Measurements from ENCODE around the gene PTBP1. TPM values are rescaled to one million over a fixed set of nuclear protein-coding genes. Genes with fewer than 3 reads are reported as not detected.

PTBP1 gene
- total and polyA plus RNA-seq, 2 experiments from 2014 or later, result 178 to 219 TPM

DNA sequence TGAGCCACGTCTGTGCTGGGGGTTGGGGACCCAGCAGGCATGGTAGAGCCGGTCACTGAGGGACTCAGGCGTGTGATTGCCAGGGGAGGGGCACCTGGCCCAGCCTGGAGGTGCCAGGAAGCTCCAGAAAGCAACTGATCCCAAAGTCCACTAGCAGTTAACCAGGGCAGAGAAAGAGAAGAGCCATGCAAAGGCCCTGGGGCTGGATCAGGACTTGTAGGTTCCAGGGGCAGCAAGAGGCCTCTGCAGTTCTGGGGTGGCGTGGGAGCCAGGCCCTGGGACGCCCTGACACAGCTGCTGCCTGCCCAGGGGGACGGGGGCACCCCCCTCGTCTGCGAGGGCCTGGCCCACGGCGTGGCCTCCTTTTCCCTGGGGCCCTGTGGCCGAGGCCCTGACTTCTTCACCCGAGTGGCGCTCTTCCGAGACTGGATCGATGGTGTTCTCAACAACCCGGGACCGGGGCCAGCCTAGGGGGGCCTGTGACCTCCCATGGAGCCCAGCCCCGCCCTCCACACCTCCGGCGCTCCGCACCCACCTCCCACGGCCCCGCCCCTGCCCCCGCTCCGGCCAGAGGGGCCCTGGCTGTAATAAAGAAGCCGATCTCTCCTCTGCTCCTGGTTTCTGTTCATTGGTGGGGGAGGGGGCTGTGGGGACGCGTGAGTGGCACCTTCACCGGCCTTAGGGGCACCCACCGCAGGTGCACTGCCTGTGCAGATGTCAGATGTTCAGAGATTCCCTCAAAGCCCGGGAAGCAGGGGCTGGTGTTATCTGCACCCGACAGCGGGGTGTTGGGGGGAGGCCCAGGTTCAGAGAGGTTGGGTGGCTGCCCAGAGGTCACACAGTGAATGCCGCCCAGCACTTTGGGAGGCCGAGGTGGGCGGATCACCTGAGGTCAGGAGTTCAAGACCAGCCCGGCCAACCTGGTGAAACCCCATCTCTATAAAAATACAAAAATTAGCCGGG lies 34.4 kb downstream of the PTBP1 start:
- Histone ChIP-seq H3K27ac (no peak overlapping the region), H3K4me2 (no peak overlapping the region), H3K4me1 (ENCODE audit: insufficient read depth) (no peaks in the 10 kb centered on the region), H3K36me3 (replicated peaks; ENCODE audit: insufficient read depth, low read depth) (no peaks in the 10 kb centered on the region), H3K9me2 (replicated peaks; ENCODE audit: insufficient read depth) (no peaks in the 10 kb centered on the region), H3K27me3 (no peaks in the 10 kb centered on the region), H2AFZ (no peak overlapping the region), H4K20me1 (ENCODE audit: insufficient read depth, poor library complexity, severe bottlenecking) (no peaks in the 10 kb centered on the region), H3K9me3 (ENCODE audit: low read depth) (no peaks in the 10 kb centered on the region), H3K79me2 (no peaks in the 10 kb centered on the region), H3K4me3 (no peak overlapping the region)
- TF ChIP-seq EZH2phosphoT487 (IDR thresholded peaks at IDR 0.05; ENCODE audit: low read depth, severe bottlenecking, unreplicated experiment) (no peak), EZH2 (IDR thresholded peaks at IDR 0.05; ENCODE audit: borderline replicate concordance) (no peak), CTCF (IDR thresholded peaks at IDR 0.05; ENCODE audit: poor library complexity) (no peak)
- DNase-seq (ENCODE audit: low spot score), result no peak
- 85% methylated on average over 22 of the region's 38 CpGs for WGBS (ENCODE audit: low lambda C conversion rate, missing lambda C conversion rate)

GRCh38 chr19:834216-834615 lies 37.0 kb downstream of the PTBP1 start:
- H2AFZ ChIP-seq, result no peak overlapping the region
- H3K9me3 ChIP-seq (ENCODE audit: low read depth), result no peaks in the 10 kb centered on the region
- H3K27ac ChIP-seq, result no peak overlapping the region
- WGBS (ENCODE audit: low lambda C conversion rate, missing lambda C conversion rate), result 84% methylated on average over 24 of the region's 24 CpGs
- H3K36me3 ChIP-seq (replicated peaks; ENCODE audit: insufficient read depth, low read depth), result no peaks in the 10 kb centered on the region
- H3K9me2 ChIP-seq (replicated peaks; ENCODE audit: insufficient read depth), result no peaks in the 10 kb centered on the region
- no peaks in the 10 kb centered on the region for H3K4me1 ChIP-seq (ENCODE audit: insufficient read depth)
- H4K20me1 ChIP-seq (ENCODE audit: insufficient read depth, poor library complexity, severe bottlenecking), result no peaks in the 10 kb centered on the region
- DNase-seq (ENCODE audit: low spot score), result no peak
- H3K27me3 ChIP-seq, result no peaks in the 10 kb centered on the region
- H3K4me3 ChIP-seq, result no peak overlapping the region
- no peak overlapping the region for H3K4me2 ChIP-seq
- H3K79me2 ChIP-seq, result no peaks in the 10 kb centered on the region
- TF ChIP-seq EZH2 (IDR thresholded peaks at IDR 0.05; ENCODE audit: borderline replicate concordance) (no peak), CTCF (IDR thresholded peaks at IDR 0.05; ENCODE audit: poor library complexity) (no peak), EZH2phosphoT487 (IDR thresholded peaks at IDR 0.05; ENCODE audit: low read depth, severe bottlenecking, unreplicated experiment) (no peak)

- H3K9me3 ChIP-seq (ENCODE audit: low read depth), result no peaks in the 10 kb centered on the region
- DNase-seq (ENCODE audit: low spot score), result peak; percentile 16
- no peaks in the 10 kb centered on the region for H3K27me3 ChIP-seq
- H3K9me2 ChIP-seq (replicated peaks; ENCODE audit: insufficient read depth), result no peaks in the 10 kb centered on the region
- H2AFZ ChIP-seq, result no peak overlapping the region
- TF ChIP-seq CTCF (IDR thresholded peaks at IDR 0.05; ENCODE audit: poor library complexity), result no peak
- TF ChIP-seq EZH2phosphoT487 (IDR thresholded peaks at IDR 0.05; ENCODE audit: low read depth, severe bottlenecking, unreplicated experiment), result no peak
- no peak for TF ChIP-seq EZH2 (IDR thresholded peaks at IDR 0.05; ENCODE audit: borderline replicate concordance)
- WGBS (ENCODE audit: low lambda C conversion rate, missing lambda C conversion rate), result 77% methylated on average over 14 of the region's 36 CpGs
- no peaks in the 10 kb centered on the region for H4K20me1 ChIP-seq (ENCODE audit: insufficient read depth, poor library complexity, severe bottlenecking)
- no peak overlapping the region for H3K4me3 ChIP-seq
- no peaks in the 10 kb centered on the region for H3K4me1 ChIP-seq (ENCODE audit: insufficient read depth)
- no peaks in the 10 kb centered on the region for H3K36me3 ChIP-seq (replicated peaks; ENCODE audit: insufficient read depth, low read depth)
- no peak overlapping the region for H3K27ac ChIP-seq
- no peak overlapping the region for H3K4me2 ChIP-seq
- H3K79me2 ChIP-seq, result no peaks in the 10 kb centered on the region
Observed at GRCh38 chr19:835210-835810, 38.1 kb downstream of the PTBP1 start.
